Measurements from ENCODE around the gene KCNT2. TPM values are rescaled to one million over a fixed set of nuclear protein-coding genes. Genes with fewer than 3 reads are reported as not detected.

The KCNT2 gene
- total and polyA plus RNA-seq, 9 of the 15 experiments (the other 6 are each of a cell fraction or from before 2014, with no cell fraction given): 0.13 to 0.73 (median 0.28) TPM

DNA sequence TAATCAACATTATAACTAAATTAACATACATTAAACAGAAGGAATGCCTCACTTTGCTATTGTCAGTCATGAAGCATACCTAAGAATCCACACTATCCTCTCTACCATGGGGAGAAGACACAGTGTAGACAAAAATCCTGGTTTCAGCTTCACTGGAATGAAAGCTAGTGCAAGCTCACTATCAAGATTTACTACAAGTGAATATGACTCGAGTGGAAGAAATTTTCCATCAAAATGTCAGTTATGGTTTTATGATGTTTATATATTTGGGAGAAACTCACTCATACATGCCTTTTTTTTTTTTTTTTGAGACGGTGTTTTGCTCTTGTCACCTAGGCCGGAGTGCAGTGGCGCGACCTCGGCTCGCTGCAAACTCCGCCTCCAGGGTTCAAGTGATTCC, 424.3 kb downstream of the KCNT2 start:
- in situ Hi-C loops (cut with MboI): no loop called here
- FAIRE-seq: no peak

More for the DNA sequence above, 424.3 kb downstream of the KCNT2 start:
- TF ChIP-seq SMARCA5 (IDR thresholded peaks at IDR 0.05) (no peak), NR4A1 (CRISPR knock-in tag; IDR thresholded peaks at IDR 0.05) (no peak), NR4A1 (tag; IDR thresholded peaks at IDR 0.05) (no peak)
- TF ChIP-seq, protein P1, sequence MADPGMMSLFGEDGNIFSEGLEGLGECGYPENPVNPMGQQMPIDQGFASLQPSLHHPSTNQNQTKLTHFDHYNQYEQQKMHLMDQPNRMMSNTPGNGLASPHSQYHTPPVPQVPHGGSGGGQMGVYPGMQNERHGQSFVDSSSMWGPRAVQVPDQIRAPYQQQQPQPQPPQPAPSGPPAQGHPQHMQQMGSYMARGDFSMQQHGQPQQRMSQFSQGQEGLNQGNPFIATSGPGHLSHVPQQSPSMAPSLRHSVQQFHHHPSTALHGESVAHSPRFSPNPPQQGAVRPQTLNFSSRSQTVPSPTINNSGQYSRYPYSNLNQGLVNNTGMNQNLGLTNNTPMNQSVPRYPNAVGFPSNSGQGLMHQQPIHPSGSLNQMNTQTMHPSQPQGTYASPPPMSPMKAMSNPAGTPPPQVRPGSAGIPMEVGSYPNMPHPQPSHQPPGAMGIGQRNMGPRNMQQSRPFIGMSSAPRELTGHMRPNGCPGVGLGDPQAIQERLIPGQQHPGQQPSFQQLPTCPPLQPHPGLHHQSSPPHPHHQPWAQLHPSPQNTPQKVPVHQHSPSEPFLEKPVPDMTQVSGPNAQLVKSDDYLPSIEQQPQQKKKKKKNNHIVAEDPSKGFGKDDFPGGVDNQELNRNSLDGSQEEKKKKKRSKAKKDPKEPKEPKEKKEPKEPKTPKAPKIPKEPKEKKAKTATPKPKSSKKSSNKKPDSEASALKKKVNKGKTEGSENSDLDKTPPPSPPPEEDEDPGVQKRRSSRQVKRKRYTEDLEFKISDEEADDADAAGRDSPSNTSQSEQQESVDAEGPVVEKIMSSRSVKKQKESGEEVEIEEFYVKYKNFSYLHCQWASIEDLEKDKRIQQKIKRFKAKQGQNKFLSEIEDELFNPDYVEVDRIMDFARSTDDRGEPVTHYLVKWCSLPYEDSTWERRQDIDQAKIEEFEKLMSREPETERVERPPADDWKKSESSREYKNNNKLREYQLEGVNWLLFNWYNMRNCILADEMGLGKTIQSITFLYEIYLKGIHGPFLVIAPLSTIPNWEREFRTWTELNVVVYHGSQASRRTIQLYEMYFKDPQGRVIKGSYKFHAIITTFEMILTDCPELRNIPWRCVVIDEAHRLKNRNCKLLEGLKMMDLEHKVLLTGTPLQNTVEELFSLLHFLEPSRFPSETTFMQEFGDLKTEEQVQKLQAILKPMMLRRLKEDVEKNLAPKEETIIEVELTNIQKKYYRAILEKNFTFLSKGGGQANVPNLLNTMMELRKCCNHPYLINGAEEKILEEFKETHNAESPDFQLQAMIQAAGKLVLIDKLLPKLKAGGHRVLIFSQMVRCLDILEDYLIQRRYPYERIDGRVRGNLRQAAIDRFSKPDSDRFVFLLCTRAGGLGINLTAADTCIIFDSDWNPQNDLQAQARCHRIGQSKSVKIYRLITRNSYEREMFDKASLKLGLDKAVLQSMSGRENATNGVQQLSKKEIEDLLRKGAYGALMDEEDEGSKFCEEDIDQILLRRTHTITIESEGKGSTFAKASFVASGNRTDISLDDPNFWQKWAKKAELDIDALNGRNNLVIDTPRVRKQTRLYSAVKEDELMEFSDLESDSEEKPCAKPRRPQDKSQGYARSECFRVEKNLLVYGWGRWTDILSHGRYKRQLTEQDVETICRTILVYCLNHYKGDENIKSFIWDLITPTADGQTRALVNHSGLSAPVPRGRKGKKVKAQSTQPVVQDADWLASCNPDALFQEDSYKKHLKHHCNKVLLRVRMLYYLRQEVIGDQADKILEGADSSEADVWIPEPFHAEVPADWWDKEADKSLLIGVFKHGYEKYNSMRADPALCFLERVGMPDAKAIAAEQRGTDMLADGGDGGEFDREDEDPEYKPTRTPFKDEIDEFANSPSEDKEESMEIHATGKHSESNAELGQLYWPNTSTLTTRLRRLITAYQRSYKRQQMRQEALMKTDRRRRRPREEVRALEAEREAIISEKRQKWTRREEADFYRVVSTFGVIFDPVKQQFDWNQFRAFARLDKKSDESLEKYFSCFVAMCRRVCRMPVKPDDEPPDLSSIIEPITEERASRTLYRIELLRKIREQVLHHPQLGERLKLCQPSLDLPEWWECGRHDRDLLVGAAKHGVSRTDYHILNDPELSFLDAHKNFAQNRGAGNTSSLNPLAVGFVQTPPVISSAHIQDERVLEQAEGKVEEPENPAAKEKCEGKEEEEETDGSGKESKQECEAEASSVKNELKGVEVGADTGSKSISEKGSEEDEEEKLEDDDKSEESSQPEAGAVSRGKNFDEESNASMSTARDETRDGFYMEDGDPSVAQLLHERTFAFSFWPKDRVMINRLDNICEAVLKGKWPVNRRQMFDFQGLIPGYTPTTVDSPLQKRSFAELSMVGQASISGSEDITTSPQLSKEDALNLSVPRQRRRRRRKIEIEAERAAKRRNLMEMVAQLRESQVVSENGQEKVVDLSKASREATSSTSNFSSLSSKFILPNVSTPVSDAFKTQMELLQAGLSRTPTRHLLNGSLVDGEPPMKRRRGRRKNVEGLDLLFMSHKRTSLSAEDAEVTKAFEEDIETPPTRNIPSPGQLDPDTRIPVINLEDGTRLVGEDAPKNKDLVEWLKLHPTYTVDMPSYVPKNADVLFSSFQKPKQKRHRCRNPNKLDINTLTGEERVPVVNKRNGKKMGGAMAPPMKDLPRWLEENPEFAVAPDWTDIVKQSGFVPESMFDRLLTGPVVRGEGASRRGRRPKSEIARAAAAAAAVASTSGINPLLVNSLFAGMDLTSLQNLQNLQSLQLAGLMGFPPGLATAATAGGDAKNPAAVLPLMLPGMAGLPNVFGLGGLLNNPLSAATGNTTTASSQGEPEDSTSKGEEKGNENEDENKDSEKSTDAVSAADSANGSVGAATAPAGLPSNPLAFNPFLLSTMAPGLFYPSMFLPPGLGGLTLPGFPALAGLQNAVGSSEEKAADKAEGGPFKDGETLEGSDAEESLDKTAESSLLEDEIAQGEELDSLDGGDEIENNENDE (IDR thresholded peaks at IDR 0.05; ENCODE audit: low read depth, low read length): no peak
- ATAC-seq (no peak), DNase-seq (ENCODE audit: extremely low read depth in 1 of 4, low spot score in 3 of 4) (no peak)
- Histone ChIP-seq H3K27me3 (ENCODE audit: control insufficient read depth in 2 of 2, insufficient read depth in 2 of 2, low read length in 2 of 2) (no peaks in the 10 kb centered on the region), H3K36me3 (ENCODE audit: control insufficient read depth, insufficient read depth, low read length) (no peaks in the 10 kb centered on the region), H3K4me2 (ENCODE audit: insufficient read depth, low read length) (no peak overlapping the region), H2AFZ (ENCODE audit: low read depth, low read length) (no peak overlapping the region), H3K79me2 (ENCODE audit: control insufficient read depth, insufficient read depth, low read length) (no peaks in the 10 kb centered on the region), H4K20me1 (replicated peaks; ENCODE audit: control insufficient read depth, insufficient read depth, low read length) (no peaks in the 10 kb centered on the region), H3K4me3 (no peak overlapping the region), H3K9me1 (ENCODE audit: control insufficient read depth, insufficient read depth, low read length) (no peaks in the 10 kb centered on the region), H3K4me1 (replicated peaks in 1 of 2; ENCODE audit: control insufficient read depth in 2 of 2, insufficient read depth in 2 of 2, low read length in 2 of 2) (no peaks in the 10 kb centered on the region), H3K27ac (ENCODE audit: extremely low read depth, low read depth, low read length) (no peak overlapping the region), H3K9ac (ENCODE audit: insufficient read depth in 1 of 2, low read depth in 2 of 2, low read length in 2 of 2) (no peak overlapping the region), H3K9me3 (replicated peaks; ENCODE audit: control insufficient read depth, insufficient read depth, low read depth, low read length) (no peaks in the 10 kb centered on the region; the same call in 1 of the 2 replicates)
- intact Hi-C loops (cut with micrococcal nuclease): no loop called here
- CTCF ChIA-PET (ENCODE audit: low intra/inter-chr PET ratio): no interaction called here
- POLR2A ChIA-PET: no interaction called here
- WGBS (ENCODE audit: insufficient coverage, low coverage, missing lambda C conversion rate): 30% methylated on average over 5 of the region's 8 CpGs
- BruUV-seq (replicated peaks): no TSS peak
